GM12878 (cell line): Measurements from ENCODE around the gene LACTBL1. TPM values are rescaled to one million over a fixed set of nuclear protein-coding genes. Genes with fewer than 3 reads are reported as not detected.

Source experiments
- ATAC-seq: fragments of 200-7000 bp; cut with Tn5 transposase; 3 replicates; pipeline ENCODE4 v1.9.1; 2020; ENCODE audit warnings: mild to moderate bottlenecking, moderate library complexity
- BruUV-seq: library from RNA; stranded (reverse); fragments of 400-500 nt; replicated peaks from 2 replicates; lab custom pipeline; 2021; lab: Mats Ljungman, UMichigan
- CTCF ChIA-PET: fragments of 300-600 bp; sonication (Branson Sonifier 250); formaldehyde crosslinking; extraction: SDS; loops from one replicate; lab custom pipeline; 2021; ENCODE audit warnings: inconsistent platforms; lab: Yijun Ruan, JAX
- POLR2A ChIA-PET: fragments of 350-600 bp; formaldehyde crosslinking; extraction: SDS; loops from one replicate; lab custom pipeline; 2021; ENCODE audit warnings: inconsistent platforms; lab: Charles Lee
- RAD21 ChIA-PET: fragments of 300-600 bp; sonication (Branson Sonifier 250); formaldehyde crosslinking; loops from one replicate; lab custom pipeline; 2023; ENCODE audit warnings: antibody characterized with exemption; ENCODE audit not compliant: unreplicated experiment; lab: Charles Lee
- SMC1A ChIA-PET: fragments of 300-600 bp; sonication (Branson Sonifier 250); formaldehyde crosslinking; loops from one replicate; lab custom pipeline; 2023; ENCODE audit not compliant: unreplicated experiment, uncharacterized antibody; lab: Charles Lee
- DNase-seq: peaks from one replicate; pipeline ENCODE4 v3.0.0-alpha.2; 2011; ENCODE audit warnings: low read depth, low spot score
- FAIRE-seq: peaks from 3 replicates; lab custom pipeline; 2011; peaks lifted over from hg19 to GRCh38; lab: Jason Lieb, UNC
- H2AFZ ChIP-seq: 2 replicates; pipeline ENCODE4 v1.6.0; 2011; ENCODE audit warnings: low read depth, low read length, control low read depth; ENCODE audit not compliant: control insufficient read depth
- H3K27ac ChIP-seq: 2 replicates; pipeline ENCODE4 v1.5.1; 2011; ENCODE audit warnings: control low read depth; ENCODE audit not compliant: control insufficient read depth, insufficient read depth
- H3K27me3 ChIP-seq, 2 experiments: replicated peaks in 1 of 2; 2 replicates each; pipeline versions ENCODE4 v1.6.0 to v1.6.1; 2011; ENCODE audit warnings: low read length in 1 of 2; ENCODE audit not compliant: control insufficient read depth in 2 of 2, insufficient read depth in 2 of 2
- H3K36me3 ChIP-seq, 2 experiments: 2 replicates each; pipeline ENCODE4 v1.5.1; 2011; ENCODE audit warnings: low read length in 1 of 2; ENCODE audit not compliant: control insufficient read depth in 2 of 2, insufficient read depth in 2 of 2
- H3K4me1 ChIP-seq: 2 replicates; pipeline ENCODE4 v1.6.1; 2011; ENCODE audit warnings: mild to moderate bottlenecking, low read length, moderate library complexity, mixed read lengths; ENCODE audit not compliant: control insufficient read depth, insufficient read depth
- H3K4me2 ChIP-seq: 2 replicates; pipeline ENCODE4 v1.6.0; 2011; ENCODE audit warnings: control low read depth; ENCODE audit not compliant: control insufficient read depth, insufficient read depth
- H3K4me3 ChIP-seq: fragments of 200-600 bp; sonication (generic); 2 replicates; pipeline ENCODE4 v1.5.1; 2016
- H3K79me2 ChIP-seq: 2 replicates; pipeline ENCODE4 v1.6.0; 2011; ENCODE audit warnings: low read length; ENCODE audit not compliant: control insufficient read depth, insufficient read depth
- H3K9ac ChIP-seq: 2 replicates; pipeline ENCODE4 v1.8.0; 2011; ENCODE audit warnings: low read length, control low read depth, mixed read lengths; ENCODE audit not compliant: control insufficient read depth, insufficient read depth
- H3K9me3 ChIP-seq: replicated peaks from 3 replicates; pipeline ENCODE4 v1.5.1; 2011; ENCODE audit warnings: mild to moderate bottlenecking, low read length; ENCODE audit not compliant: control insufficient read depth, insufficient read depth
- H4K20me1 ChIP-seq: 2 replicates; pipeline ENCODE4 v1.6.0; 2011; ENCODE audit not compliant: control insufficient read depth, insufficient read depth
- RAD21 ChIP-seq: IDR thresholded peaks from 2 replicates; pipeline ENCODE4 v1.6.1; 2011; ENCODE audit warnings: mild to moderate bottlenecking, low read depth, low read length, moderate library complexity; ENCODE audit not compliant: insufficient read depth
- SIN3A ChIP-seq: IDR thresholded peaks from 2 replicates; pipeline ENCODE4 v1.6.1; 2012; ENCODE audit warnings: low read depth, low read length, improper control_type of control experiment
- SMAD1 ChIP-seq: fragments of 450-650 bp; IDR thresholded peaks from 2 replicates; pipeline ENCODE4 v1.6.1; 2018; ENCODE audit warnings: mild to moderate bottlenecking, low read depth; ENCODE audit not compliant: partially characterized antibody
- WGBS: methylation state at CpG from one replicate; pipeline ENCODE4 v1.1.6; 2016; ENCODE audit warnings: low lambda C conversion rate; ENCODE audit not compliant: insufficient replicate concordance, insufficient coverage; ENCODE audit errors: missing lambda C conversion rate; 5-methylcytosine and 5-hydroxymethylcytosine counted together
- in situ Hi-C: fragments of 300-500 bp; cut with MboI; formaldehyde crosslinking; loops from 9 replicates; pipeline ENCODE4 v1.14.3; 2018; ENCODE audit warnings: mixed read lengths
- intact Hi-C: fragments of 100-400 bp; cut with micrococcal nuclease; formaldehyde crosslinking; loops from one replicate; pipeline ENCODE4 v1.14.2; 2022; ENCODE audit not compliant: unreplicated experiment
- polyA plus RNA-seq, 11 experiments: library from polyadenylated mRNA; depleted of rRNA in 4 of 11; unstranded in 6 of 11; stranded (reverse) in 5 of 11; fragments of >200 nt; fragmentation: Nextera tagmentation in 4 of 11; fragmentation: Illumina TruSeq in 1 of 11; extraction: Ambion mirVana in 4 of 11; extraction: Trizol in 1 of 11; gene quantifications; 1 replicate in 1 of 11; 2 replicates in 10 of 11; pipeline versions ENCODE4 v1.2.1 to v1.2.3, GENCODE V29; 2011 to 2016; ENCODE audit warnings: inconsistent platforms in 2 of 11, missing spikeins in 2 of 11, low read depth in 1 of 11
- total RNA-seq, 4 experiments: library from RNA; depleted of rRNA in 3 of 4; stranded (reverse); fragments of >200 nt in 3 of 4; fragmentation: Illumina TruSeq in 1 of 4; extraction: Trizol in 1 of 4; gene quantifications; 2 replicates each; pipeline versions ENCODE4 v1.2.1 to v1.2.3, GENCODE V29; 2013 to 2021
- TF ChIP-seq, protein P1 (sequence below): fragments of 450-650 bp; IDR thresholded peaks from 2 replicates; pipeline ENCODE4 v1.6.1; 2017; ENCODE audit warnings: borderline replicate concordance

LACTBL1 gene
- total and polyA plus RNA-seq, 10 of the 15 experiments (the other 5 are each of a cell fraction or from before 2014, with no cell fraction given), result 0.08 TPM; not detected in 9

DNA sequence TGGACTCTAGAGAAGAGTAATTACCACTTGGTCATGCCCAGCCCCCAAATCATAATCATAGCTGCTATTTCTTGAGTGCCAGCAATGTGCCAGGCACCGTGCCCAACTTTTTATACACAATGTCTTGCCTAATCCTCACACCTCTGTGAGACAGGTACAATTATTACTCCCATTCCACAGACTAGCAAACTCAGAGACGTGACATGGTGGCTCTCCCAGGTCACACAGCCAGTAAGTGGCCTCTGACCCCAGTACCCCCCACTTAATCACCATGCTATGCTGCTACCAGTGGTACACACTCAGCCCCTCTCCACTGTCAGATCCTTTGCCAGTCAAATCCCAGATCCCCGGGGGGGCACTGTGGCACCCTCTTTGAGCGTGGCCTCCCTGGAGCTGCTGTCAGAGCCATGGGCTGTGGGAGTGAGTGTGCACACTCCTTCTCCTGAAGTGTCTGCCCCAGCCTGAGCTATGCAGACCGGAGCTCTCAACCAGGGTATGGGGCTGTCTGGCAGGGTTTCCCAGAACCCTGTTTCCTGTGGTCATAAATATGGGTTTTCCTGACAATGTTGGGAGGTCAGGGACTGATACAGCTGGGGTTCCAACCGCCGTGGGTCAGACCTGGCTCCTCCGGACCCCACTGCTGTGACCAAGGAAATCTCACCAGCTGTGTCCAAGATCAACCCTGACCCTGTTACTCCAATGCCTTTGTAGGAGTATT, 51.8 kb downstream of the LACTBL1 start:
- FAIRE-seq (no peak), ATAC-seq (no peak), DNase-seq (no peak)
- no peak overlapping the region for H2AFZ ChIP-seq
- ChIA-PET POLR2A (no interaction called here), SMC1A (no interaction called here), CTCF (interaction anchor here (1.6 kb wide), 1 partner anchor 216 kb away, joined by 4 read pairs; no protein-coding TSS in a partner anchor), RAD21 (no interaction called here)
- no peaks in the 10 kb centered on the region for H3K4me1 ChIP-seq
- intact Hi-C loops (no loop called here), in situ Hi-C loops (no loop called here)
- no peaks in the 10 kb centered on the region for H4K20me1 ChIP-seq
- no peaks in the 10 kb centered on the region for H3K9me3 ChIP-seq
- H3K4me2 ChIP-seq, result no peak overlapping the region
- no TSS peak for BruUV-seq
- TF ChIP-seq, protein P1, sequence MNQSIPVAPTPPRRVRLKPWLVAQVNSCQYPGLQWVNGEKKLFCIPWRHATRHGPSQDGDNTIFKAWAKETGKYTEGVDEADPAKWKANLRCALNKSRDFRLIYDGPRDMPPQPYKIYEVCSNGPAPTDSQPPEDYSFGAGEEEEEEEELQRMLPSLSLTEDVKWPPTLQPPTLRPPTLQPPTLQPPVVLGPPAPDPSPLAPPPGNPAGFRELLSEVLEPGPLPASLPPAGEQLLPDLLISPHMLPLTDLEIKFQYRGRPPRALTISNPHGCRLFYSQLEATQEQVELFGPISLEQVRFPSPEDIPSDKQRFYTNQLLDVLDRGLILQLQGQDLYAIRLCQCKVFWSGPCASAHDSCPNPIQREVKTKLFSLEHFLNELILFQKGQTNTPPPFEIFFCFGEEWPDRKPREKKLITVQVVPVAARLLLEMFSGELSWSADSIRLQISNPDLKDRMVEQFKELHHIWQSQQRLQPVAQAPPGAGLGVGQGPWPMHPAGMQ, result no peak
- TF ChIP-seq RAD21 (no peak), SMAD1 (no peak), SIN3A (no peak)
- no peaks in the 10 kb centered on the region for H3K27me3 ChIP-seq
- H3K9ac ChIP-seq, result no peak overlapping the region
- H3K79me2 ChIP-seq, result no peaks in the 10 kb centered on the region
- no peak overlapping the region for H3K4me3 ChIP-seq
- 7% methylated on average over 8 of the region's 8 CpGs for WGBS
- H3K36me3 ChIP-seq, result no peaks in the 10 kb centered on the region
- H3K27ac ChIP-seq, result no peak overlapping the region
